HG02884 (cell line): ENCODE results near the gene PTGIR.

Source experiments
- ATAC-seq: cut with Tn5 transposase; IDR thresholded peaks from one replicate; pipeline ENCODE4 v1.9.1; 2021; ENCODE audit warnings: mild to moderate bottlenecking, moderate library complexity; ENCODE audit not compliant: unreplicated experiment

Gene PTGIR, protein sequence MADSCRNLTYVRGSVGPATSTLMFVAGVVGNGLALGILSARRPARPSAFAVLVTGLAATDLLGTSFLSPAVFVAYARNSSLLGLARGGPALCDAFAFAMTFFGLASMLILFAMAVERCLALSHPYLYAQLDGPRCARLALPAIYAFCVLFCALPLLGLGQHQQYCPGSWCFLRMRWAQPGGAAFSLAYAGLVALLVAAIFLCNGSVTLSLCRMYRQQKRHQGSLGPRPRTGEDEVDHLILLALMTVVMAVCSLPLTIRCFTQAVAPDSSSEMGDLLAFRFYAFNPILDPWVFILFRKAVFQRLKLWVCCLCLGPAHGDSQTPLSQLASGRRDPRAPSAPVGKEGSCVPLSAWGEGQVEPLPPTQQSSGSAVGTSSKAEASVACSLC

DNA sequence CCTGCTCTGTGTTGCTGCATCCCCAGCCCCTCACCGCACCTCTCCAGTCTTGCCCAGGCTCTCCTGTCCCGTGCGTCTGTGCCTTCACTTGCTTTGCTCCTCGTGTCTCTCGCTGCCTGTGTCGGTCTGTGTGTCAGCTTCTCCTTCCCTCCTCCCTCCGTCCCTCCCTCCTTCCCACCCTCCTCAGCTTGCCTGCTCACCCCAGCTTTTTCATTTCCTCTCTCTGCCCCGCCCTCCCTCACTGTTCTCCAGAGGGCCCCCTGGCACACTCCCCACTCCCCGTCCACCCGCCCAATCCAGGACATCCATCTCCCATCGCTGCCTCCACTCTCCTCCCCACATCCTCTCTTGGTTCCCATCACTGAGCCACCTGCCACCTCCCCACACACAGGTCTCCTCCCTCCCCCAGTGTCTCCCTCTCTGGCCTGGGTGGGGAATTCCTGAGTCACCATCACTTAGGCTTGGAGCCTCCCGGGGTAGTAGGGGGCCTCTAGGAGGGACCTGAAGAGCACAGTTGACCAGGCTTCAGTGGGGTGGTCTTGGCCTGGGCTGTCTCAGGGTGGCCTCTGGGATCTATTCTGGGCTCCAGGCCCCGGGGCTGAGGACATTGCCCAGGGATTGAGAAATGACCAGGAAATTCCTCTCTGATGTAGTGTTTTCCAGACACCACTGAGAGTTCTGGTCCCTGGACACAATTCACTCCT lies at the start of gene PTGIR:
TSS of gene PTGIR (minus strand) at position 132 of the 704 bp plus-strand sequence. CDS start 864 bp downstream, outside the sequence.
- ATAC-seq: no peak

DNA sequence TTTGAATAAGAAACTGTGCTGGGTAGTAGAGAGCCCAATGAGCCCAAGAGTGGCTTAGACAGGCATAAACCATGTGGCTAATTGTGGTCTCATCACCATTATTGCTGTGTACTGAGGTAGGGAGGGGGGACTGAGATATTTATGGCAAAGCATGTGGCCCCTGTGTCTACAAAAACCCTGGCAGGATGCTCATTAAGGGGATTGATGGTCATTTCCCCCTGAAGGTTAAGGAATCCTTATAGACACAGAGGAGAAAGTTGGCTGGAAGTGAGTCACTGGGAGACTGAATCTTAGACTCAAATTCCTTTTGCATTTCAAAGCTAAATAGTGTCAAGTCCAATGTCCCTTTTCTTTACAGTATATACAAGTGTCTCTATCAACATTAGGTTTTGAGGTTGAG lies 45.9 kb upstream of the PTGIR start:
- no peak for ATAC-seq

DNA sequence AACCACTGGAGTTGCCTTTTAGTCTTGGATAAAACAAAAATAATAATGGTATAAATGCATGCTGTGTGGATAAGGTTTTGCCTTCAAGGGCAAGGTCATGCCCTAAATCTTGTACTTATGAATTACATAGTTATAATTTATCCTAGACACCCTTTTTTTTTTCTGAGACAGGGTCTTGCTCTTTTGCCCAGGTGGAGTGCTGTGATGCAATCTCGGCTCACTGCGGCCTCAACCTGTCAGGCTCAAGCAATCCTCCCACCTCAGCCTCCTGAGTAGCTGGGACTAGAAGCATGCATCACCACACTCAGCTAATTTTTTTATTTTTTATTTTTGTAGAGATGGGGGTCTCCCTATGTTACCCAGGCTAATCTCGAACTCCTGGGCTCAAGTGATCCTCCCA lies 43.8 kb upstream of the PTGIR start:
- no peak for ATAC-seq

DNA sequence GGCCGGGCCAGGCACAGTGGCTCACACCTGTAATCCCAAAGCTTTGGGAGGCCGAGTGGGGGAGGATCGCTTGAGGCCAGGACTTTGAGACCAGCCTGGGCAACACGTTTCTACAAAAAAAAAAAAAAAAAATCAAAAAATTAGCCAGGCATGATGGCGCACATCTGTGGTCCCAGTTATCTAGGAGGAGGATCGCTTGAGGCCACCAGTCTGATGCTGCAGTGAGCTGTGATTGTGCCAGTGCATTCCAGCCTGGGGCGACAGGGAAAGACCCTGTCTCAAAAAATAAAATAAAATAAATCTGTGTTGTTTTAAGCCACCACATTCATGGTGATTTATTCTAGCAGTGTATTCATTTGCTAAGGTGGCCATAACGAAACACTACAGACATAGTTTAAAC lies 40.2 kb upstream of the PTGIR start:
- ATAC-seq: no peak

DNA sequence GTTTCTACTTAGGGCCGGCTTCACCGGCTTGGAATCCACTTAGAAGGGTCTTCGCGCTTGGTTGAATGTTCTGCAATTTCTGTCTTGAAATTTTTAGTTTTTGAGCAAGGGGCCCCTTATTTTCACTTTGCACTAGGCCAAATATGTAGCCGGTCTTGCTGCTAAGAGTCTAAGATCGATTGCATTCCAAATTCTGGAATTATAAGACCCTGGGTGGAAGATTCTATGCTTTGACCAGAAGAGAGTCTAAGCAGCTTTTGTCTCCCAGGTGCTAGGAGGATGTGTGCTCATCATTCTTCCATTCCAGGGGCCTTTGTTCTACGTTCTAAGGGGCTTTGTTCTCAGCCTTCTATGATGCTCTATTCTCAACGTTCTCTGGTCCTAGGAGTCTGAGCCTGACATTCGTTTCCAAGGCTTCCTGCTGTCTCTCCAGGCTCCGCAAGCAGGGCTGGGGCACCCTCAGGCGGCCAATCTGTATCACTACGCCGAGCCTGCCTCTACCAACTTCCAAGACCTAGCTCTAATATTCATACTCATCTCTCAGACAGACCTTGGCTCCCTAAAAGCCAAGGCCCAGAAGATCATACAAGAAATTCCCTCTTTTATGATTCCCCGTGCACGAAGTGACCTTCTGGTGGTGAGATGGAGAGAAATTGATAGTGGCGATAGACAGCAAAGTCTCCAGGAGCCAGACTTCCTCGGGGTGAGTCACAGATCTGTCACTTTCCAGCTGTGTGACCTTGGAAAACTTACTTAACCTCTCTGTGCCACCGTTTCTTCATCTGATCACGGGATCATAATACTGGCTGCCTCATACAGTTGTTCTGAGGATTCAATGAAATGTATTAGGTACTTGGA lies 37.1 kb upstream of the PTGIR start:
- no peak for ATAC-seq

DNA sequence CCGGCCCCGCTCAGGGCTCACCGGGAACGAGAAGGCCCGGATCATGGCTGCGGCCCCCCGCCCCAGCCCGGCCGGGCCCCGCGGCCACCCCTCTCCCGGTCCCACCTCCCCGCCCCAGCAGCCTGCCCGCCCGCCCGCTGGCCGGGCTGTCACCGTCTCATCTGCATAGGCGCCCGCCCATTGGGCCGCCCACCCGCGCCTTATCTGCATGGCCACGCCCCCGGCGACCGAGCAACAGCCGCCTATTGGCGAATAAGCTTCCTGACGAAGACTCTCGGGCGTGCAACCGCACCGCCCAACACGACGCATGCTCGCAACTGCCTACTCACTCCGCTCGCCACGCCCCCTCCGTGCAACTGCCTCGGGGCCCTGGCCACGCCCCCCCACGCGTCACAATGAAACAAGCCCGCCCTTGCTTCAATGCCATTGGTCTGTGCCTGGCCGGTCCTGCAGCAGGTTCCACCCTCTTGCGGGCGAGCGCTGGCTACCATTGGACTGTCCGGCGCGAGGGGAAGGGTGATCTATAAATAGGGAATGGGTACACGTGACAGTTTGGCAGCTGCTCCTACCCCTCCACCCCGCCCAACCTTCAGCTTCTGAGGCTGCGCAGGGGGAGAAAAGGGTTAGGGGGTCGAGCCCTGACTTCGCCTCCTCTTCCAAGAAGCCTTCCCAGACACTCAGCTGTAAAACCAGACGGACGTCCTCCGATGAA lies 36.3 kb upstream of the PTGIR start, which contains the start of gene DACT3:
TSS of gene DACT3 (minus strand) at position 163 of the 712 bp plus-strand sequence. CDS start at position 45, 118 bp downstream.
- ATAC-seq: peak; percentile 87

DNA sequence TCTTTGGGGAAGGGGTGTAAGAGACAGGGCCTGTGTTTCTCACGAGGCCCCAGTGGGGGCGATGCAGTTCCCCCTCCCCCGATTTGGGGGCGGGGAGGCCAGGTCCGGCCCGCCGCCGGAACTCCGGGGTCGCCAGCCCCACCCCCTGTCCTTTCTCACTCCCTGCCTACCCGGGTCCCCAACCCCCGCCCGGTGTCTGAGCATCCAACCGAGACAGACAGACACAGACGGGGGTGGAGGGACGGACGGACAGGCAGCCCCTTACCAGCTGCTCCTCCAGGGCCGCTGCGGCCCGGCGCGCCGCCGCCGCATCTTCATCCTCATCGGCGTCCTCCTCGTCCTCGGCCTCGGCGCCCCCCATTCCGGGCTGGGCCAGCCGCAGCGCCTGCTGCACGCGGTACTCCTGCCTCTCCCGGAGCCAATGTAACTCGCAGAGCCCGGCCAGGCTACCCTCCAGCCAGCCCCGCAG lies 35.7 kb upstream of the PTGIR start:
- ATAC-seq: no peak

DNA sequence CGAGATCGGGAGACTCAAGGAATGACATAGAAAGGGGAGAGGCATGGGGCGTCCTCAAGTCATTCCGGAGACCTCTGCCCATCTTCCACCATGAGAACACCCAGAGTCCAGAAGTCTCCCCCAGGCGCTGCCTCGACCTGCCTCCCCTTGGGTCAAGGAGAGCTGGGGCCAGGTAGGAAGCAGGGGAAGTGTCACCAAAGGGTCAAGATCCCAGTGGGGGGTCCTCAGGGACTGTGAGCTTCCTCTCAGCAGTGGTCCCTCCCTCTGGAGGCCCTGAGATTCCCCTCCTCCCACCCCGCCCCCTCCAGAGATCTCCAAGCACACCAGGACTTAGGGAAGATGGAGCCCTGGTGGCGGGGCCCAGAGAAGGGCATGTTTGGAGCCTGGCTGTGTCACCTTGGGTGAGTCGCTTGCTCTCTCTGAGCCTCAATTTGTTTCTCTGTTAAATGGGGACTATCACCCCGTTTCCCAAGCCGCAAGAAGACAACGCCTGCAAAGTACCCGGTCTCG lies 35.2 kb upstream of the PTGIR start:
- no peak for ATAC-seq

DNA sequence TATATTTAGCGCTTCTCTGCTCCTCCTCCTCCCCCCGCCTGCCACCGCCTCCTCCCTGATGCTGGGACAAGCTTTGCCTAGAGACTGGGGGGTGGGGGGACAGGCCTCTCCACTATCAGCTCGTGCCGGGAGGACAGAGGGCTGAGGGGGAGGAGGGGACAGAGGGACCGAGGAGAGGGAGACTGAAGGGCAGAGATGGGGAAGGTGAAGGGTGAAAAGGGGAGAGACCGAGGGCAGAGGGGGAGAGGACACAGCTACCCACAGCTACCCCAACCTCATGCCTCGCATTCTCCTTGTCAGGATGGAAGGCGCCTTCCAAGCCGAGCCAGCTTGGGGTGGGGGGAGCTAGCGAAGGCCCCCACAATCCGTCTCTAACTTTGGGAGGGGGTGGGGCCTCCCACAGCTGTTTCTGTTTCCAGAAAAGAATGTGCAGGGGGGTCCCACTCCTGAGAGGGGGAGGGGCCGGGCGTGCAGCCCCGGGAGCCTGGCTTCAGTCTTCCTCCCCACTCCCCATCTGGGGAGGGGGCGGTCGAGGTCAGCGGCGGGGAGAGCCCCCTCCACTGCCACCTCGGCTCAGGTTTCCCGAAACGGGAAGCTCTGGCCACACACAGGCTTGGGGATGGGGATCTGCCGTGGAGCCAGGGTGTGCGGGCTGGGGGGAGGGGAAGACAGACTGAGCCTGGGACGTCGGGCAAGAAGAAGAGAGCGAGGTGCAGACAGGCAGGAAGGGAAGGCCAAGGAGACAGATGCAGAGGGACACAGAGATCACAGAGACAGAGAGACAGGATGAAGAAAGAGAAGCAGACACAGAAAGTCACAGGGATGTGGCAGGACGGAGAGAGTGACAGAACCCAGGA lies 34.5 kb upstream of the PTGIR start:
- ATAC-seq: no peak

DNA sequence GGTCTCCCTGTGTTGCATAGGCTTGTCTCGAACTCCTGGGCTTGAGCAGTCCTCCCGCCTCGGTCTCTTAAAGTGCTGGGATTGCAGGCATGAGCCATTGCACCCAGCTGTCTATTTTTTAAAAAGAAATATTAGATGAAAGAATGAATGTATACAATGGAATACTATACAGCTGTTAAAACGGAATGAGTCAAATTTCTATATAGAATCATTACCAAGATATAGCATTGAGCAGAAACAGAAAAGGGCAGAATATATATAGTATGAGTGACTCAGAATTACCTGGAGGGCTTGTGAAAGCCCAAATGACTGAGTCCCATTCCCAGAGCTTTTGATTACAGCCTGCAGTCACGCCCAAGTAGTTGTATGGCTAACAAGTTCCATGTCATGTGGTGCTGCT lies 31.7 kb upstream of the PTGIR start:
- ATAC-seq: no peak

DNA sequence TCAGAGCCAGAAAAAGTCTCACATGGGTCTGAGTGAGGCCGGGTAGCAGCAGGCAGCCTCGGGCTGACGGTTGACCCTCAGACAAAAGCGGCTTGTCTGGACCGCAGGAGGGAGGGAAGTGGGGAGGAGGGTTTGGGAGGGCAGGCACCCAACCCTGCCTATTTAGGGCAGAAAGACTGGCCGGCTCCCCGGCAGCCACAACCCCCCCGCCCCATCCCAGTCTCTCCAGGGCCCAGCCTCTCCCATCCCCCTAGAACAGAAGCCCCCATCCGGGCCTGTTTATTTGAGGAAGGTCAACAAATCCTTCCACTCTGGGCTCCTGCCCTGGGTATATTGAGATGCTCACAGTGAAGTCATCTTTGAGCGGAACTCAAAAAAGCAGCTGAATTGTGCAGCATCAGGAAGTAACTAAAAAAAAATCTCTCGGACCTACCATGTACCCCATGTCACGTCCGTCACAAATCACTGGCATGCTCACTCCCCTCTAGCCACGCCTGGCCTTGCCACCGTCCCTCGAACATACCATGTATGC lies 29.8 kb upstream of the PTGIR start:
- ATAC-seq: no peak

DNA sequence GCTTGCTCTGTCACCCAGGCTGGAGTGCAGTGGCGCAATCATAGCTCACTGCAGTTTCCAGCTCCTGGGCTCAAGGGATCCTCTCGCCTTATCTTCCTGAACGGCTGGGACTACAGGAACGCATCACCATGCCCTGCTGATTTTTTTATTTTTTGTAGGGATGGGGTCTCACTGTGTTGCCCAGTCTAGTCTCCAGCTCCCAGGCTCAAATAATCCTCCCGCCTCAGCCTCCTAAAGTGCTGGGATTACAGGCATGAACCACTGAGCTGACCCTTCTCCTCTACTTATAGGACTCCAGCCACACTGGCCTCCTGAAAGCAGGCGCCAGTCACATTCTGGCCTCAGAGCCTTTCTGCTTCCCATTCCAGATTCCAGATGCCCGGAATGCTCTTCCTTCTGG lies 25.6 kb upstream of the PTGIR start:
- ATAC-seq: no peak

DNA sequence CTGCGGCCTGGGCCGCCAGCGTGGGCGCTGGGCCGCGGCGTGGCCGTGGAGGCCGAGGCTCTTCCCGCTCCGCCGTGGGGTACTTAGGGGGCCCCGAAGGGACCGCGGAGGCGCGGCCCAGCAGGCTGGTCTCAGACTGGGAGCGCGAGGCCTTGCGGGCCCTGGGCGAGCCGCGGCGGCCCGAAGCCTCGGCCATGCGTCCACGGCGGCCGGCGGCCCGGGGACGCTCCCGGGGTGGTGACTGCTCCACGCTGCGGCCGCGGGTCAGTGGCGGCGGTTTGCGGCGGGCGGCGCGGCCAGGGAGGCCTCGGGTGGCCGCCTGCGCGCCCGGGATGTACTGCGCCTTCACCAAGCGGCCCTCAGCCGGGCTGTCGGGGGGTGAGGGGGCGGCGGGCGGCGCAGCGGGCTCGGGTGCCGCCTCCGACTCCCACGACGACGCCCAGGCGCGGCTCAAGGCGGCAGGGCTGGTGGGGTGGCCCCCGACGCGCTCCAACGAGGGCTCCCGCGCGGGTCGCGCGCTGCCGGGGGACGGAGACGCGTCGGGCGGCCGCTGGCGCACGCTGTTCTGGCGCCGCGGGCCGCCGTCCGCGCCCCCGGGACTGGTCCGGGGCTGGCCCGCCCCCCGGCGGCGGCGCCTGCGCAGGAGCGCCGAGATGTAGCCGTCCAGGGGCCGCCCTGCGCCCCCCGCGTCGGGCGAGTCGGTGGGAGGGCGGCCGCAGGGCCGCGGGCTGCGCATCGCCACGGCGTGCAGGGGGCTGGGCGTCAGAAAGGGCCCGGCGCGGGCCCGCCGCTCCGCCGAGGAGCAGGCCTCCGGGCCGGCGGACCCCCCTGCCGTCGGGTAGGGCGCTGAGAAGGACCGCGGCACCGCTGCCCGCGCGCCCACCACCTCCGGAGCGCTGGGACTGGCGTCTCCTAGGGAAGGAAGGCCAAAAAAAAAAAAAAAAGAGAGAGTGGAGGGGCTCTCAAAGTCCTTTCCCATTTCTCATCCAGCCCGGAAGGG lies 24.4 kb upstream of the PTGIR start:
- no peak for ATAC-seq

DNA sequence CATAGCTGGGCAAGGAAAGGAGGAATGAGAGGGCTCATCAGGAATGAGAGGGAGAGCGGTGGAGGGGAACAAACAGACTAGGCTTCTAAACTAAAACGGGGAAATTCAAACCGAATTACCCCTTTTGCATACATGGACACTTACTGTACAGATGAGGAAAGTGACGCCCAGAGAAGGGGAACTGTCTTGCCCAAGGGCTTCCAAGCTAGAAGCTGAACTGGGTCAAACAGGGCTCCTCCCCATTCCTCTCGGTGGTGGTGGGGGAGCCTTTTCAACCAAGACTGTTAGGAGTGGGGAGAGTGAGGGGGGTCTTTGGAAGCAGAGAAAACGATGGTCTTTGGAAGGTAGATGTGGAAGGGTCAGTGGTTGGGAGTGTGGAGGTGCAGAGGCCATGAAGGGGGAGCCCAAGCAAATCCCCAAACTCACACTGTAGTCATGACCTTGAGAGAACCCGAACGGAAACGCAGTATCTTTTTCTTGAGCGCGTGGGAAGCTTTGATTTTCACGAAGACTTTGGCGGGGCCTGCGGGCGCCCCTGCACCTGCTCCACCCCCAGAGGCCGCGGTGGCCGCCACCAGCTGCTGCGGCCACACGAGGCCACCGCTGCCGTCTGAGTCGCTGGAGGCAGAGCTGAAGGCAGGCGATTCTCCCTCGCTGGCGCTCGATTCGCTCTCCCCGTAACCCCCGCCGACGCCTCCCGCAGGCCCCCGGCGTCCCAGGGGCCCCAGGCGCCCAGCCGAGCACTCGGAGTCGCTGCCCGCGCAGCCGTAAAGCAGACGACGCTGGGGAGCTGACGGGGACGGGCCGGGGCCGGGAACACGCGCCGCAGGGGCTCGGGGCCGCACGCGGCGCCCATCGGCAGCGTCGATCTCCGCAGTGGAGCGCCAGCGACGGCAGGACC lies 23.4 kb upstream of the PTGIR start:
- no peak for ATAC-seq

DNA sequence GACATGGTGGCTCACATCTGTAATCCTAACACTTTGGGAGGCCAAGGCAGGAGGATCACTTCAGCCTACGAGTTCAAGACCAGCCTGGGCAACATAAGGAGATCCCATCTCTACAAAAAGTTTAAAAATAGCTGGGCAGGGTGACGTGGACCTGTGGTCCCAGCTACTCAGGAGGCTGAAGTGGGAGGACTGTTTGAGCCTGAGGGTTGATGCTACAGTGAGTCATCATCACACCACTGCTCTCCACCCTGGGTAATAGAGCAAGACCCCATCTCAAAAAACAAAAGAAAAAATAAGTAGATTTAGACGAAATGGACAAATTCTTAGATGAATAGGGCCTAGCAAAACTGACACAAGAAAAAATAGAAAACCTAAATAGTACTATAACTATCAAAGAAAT lies 21.5 kb upstream of the PTGIR start:
- no peak for ATAC-seq

DNA sequence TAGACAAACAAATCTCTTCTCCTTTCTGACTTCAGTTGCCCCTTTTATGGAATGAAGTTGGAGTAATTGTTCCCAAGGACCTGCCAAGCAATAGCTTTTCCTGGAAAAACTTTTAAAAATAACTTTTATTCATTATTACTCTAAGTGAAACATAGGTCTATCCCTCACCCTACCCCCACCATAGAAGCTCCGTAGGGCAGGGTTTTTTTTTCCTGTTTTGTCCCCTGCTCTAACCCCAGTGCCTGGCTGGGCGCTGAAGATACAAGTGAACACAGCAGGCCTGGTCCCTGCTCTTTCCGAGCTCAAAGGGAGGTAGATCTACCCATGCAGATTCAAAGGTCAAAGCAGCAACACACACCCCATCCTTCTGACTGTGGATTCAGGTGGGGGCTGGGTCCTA lies 19.8 kb upstream of the PTGIR start:
- no peak for ATAC-seq

DNA sequence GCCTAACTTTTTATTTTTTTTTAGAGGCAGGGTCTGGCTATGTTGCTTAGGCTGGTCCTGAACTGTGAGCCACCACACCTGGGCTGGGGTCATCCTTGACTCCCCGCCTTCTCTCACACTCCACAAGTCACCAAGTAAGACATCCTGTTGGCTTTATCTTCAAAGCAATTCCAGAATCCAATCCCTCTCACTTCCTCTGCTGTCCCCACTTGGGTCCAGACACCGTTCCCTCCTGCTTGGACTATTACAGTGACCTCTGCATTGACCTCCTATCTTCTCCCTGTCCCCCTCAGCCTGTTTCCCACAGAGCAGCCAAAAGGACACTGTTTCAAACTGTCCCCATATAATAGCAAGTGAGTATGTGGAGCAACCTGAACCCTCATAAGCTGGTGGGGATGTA lies 15.8 kb upstream of the PTGIR start:
- no peak for ATAC-seq
